GM18861 (cell line): ENCODE data around the gene LENG9.

ENCODE experiments used
- ATAC-seq: cut with Tn5 transposase; IDR thresholded peaks from one replicate; pipeline ENCODE4 v1.9.1; 2021; ENCODE audit not compliant: unreplicated experiment

Gene LENG9

GRCh38 chr19:54444737-54445136, 18.8 kb downstream of the LENG9 start:
- no peak for ATAC-seq

DNA sequence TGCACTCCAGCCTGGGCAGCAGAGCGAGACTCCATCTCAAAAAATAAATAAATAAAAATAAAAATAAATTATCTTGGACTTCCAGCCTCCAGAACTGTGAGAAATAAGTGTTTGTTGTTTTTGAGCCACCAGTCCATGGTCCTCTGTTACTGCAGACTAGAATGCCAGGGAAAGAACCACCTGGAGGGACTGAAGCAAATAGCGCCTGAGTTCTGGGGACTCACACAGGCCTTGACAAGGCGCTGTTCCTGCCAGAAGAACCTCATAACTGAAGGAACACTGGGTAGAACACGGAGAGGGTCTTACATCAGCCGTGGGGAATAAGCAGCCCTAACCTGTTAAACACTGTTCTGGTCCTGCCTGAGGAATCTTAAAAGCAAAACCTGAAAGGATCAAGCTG, 22.9 kb downstream of the LENG9 start:
- no peak for ATAC-seq

DNA sequence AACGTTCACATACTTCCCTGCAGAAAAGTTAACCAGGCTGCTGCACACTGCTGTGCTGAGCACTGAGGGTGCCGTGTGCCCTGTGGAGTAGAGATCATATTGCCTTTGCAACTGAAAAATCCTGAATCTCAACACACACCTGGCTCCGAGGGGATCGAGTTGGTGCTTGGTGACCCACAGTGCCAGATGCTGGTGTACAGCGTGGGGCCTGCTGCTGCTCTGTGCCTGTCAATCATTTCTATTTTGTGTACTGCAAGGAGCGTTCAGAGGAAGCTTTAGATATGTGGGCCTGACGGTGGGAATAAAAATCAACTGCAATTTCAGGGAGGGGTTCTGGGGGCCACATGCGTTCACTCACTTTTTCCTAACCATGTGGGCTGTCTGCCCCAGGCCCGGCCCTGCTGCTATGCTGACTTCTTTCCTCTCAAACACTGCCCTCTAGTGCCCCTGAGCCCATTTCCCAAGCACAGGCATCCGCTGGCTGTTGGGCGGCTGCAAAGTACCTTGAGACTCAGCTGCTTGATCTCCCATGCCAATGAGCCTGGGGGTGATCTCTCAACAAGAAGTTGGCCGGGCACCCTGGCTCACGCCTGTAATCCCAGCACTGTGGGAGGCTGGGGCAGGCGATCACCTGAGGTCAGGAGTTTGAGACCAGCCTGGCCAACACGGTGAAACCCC, 24.3 kb downstream of the LENG9 start:
- no peak for ATAC-seq

DNA sequence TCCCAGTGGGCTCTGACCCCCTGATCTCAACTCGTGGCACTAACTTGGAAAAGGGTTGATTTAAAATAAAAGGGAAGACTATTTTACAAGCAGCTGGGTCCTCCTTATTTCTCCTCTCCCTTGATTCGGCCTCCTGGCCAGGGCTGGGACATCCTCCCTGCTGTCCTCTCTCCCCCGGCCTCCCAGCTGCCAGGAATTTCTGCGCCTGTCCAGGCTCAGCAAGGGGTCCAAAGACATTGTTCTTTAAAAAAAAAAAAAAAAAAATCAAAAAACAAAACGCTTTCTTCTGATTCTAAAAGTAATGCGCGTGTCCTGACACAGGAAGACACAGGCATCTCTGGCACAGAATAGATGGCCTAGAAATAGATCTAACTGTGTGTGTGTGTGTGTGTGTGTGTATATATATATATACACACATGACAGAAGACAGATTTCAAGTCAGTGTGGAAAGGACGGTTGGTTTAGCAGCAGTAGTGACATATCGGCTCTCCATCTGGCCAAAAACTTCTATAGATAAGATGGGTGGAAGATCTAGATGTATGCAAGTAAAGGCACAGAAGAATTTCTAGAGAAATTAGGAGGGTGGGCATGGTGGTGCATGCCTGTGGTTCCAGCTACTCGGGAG, 26.8 kb downstream of the LENG9 start:
- ATAC-seq: no peak

GRCh38 chr19:54436031-54436523, 27.5 kb downstream of the LENG9 start:
- ATAC-seq: no peak

DNA sequence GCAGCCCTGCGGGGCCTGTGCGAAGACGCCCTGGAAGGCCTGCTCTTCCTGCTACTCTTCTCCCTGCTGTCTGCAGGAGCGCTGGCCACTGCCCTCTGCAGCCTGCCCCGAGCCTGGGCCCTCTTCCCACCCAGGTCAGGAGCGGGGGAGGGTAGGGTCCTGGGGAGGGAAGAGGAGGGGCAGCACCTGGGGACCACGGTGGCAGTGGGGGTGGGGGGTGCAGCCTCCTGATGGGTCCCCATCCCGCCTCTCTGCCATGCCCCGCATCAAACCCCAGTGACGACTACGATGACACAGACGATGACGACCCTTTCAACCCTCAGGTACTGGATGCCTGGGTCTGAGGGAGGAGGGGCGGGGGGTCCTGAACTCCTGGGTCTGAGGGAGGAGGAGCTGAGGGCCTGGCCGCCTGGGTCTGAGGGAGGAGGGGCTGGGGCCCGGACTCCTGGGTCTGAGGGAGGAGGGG, 28.0 kb downstream of the LENG9 start:
- ATAC-seq: no peak

GRCh38 chr19:54434873-54435214, 28.7 kb downstream of the LENG9 start:
- no peak for ATAC-seq

GRCh38 chr19:54434112-54434872, 29.3 kb downstream of the LENG9 start:
- no peak for ATAC-seq

DNA sequence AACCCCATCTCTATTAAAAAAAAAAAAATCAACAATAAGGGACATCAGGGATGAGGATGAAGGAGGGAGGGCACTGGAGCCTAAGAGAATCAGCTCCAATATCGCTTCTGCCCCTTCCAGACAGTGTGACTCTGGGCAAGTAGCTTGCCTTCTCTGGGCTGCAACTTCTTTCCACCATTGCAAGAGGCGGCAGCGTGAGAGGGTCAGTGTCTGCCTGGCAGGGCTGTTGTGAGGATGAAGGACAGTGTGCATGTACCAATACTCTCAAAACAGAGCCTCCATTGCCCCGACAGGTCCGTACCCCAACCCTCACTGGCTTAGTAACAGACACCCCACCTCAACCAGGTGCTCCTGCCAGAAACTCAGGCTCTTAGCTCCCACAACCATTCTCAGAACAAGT, 29.9 kb downstream of the LENG9 start:
- ATAC-seq: no peak

- no peak for ATAC-seq
Observed at GRCh38 chr19:54432144-54432738, 31.3 kb downstream of the LENG9 start.

- ATAC-seq: no peak
Observed at GRCh38 chr19:54431255-54431838, 32.2 kb downstream of the LENG9 start.

DNA sequence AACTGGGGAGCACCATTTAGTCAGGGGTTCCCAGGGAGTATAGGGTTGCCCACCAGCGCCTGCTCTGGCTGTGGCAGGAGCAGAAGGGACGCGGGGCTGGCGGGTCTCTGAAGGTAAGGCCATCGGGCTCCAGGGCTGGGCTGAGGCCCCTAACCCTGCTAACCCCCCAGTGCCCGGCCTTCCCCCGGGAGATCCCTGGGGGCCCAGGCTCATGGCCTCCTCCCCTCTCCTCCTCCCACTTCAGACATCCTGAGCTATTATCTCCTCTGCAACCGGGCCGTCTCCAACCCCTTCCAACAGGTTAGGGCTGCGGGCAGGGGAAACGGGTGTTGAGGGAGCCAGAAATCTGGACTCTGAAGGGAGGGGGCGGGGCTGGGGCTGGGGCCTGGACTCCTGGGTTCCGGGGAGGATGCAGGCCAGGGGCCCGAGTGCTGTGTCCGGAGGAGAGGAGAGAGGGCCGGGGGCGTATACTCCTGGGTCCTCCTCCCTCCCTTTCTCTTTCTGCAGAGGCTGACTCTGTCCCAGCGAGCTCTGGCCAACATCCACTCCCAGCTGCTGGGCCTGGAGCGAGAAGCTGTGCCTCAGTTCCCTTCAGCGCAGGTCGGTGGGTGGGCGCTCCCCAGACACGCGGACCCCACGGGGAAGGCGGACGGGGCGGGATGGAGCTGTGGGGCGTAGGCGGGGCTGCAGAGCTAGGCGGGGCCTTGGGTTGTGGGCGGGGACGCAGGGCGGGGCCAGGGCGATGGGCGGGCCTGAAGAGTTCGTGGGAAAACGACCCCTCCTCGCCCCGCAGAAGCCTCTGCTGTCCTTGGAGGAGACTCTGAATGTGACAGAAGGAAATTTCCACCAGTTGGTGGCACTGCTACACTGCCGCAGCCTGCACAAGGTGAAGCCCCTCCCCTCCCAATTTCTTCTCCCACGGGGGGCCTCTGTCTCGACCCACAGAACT, 33.0 kb downstream of the LENG9 start:
- no peak for ATAC-seq

- no peak for ATAC-seq
Observed at GRCh38 chr19:54429545-54430227, 33.9 kb downstream of the LENG9 start.

DNA sequence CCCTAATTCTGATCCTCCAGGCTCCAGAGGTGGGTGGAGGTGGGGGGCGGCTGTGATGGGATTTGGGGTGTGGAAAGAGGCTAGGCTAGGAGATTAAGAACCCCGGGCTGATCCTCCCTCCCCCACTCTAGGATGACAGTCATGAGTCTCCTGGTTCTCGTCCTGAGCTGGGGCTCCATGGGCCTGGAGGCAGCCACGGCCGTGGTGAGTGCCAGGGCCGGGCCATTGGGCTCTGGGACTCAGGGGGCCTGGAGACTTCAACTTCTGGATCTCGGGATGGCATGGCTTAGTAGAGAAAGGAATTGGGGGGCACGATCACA, 34.4 kb downstream of the LENG9 start:
- ATAC-seq: no peak

GRCh38 chr19:54428323-54429175, 35.0 kb downstream of the LENG9 start:
- no peak for ATAC-seq

- ATAC-seq: no peak
Observed at GRCh38 chr19:54427586-54427985, 36.0 kb downstream of the LENG9 start.

- ATAC-seq: no peak
Observed at GRCh38 chr19:54426291-54426931, 37.2 kb downstream of the LENG9 start.

DNA sequence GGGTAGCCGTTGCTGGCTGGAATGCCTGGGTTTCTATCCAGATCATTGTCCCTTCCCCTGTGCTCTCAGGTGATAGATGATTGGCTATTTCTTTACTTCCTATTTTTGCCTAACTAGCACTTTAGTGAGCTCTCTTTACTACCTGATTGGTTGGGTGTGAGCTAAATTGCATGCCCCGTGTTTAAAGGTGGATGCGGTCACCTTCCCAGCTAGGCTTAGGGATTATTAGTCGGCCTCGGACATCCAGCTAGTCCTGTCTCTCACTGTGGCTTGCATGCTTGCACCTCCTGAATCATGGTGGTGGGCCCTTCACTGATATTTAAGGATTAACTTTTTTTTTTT, 38.2 kb downstream of the LENG9 start:
- ATAC-seq: no peak
